Activated CD4-positive, alpha-beta T cell treated with anti-CD3 and anti-CD28 coated beads for 48 hours (primary cell): ENCODE results near the gene NPHP4.
A peak's percentile ranks its signal among the peaks of the same experiment; 100 is the strongest.

Experiments used
- DNase-seq: peaks from one replicate; pipeline ENCODE4 v3.0.0-alpha.2; 2020

NPHP4 gene

DNA sequence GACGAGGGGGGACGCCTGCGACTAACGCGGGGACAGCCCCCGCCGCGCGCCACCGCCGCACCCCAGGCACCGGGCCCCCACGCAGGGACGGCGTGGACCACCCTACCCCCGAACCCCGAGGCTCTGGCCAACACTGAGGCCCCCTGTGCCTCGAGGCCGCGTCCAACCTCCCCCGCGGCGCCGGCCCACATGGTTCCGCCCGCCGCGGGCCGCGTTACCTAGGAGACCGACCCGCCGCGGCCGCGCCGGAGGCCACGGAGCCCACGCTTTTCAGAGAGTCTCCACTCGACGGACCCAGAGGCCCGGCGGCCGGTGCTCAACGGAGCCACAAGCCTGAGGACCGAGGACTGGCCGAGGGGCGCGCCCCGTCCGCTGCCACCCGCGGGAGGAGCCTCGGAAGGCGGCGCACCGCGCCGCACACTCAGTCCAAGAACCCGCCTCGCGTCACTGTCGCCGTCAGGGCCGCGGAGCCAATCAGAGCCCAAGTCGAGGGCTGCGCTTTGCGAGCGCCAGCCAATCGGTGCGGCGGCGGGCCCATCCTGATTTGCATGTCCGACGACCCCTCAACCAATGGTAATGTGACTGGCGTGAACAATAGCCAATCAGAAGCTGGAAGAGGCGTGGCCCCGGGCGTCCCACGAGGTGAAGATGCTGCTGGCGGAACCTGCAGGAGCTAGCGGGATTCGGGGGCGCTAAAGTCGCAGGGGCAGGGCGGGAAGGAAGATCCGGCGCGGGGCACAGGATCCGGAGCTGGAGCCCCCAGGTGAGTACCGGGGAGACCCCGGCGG lies at the start of gene NPHP4:
Gene NPHP4, minus strand, starts transcription at position 400 of the 788 bp plus-strand sequence. CDS start 6,136 bp downstream, outside the sequence.
- peak; percentile 99 for DNase-seq

DNA sequence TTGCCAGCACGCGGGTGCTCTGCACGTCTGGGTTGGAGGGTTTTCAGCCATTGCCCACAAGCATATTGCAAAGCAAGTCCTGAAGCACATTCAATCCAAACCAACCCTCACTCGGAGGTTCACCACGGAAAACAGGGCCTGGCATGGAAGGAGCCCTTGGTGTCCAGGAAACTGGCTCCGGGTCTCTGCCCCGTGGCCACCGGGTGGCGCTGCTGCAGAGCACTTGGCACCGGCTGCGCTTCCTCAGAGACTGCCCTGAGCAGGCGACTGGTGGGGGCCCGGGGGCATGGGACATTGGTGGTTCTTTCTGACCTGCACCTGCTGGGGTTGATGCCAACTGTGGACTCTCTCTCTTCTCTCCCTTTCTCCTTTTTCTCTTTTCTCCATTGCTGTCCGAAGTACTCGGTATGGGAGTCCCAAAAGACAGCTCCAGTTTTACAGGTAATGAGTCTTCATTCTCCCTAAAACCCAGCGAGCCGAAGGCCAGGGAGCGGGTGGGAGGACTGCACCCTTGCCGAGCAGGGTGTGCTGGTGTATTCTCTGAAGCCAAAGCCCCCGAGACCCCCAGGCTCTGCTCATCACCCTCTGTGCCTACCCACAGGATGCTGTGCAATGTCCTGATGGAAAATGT lies 49.3 kb upstream of the NPHP4 start:
- DNase-seq, result peak; percentile 46

DNA sequence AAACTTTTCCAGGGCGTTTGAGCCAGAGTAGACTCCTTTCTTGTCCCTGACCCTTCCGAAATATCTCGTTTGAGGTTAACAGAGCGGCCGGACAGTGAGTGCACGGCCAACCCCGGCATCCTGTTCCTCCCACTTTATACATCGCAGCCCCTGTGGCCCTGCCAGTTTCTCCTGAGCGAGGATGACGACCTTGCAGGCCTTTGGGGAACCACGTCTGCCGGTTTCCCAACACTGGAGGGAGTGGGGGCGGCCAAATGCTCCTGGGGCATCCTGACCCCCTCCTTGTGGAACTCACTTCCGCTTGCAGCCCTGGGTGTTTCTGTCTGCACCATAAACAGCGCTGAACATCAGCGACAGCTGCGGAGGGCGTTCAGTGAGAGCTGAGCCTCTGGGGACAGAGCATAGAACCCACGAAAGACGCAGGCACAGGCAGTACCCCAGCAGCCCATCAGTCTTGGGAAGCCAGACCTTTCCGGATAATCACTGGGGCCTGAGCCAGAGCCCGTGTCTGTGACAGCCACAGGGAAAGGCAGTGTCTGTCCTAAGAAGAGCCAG lies 48.7 kb upstream of the NPHP4 start:
- DNase-seq, result no peak

DNA sequence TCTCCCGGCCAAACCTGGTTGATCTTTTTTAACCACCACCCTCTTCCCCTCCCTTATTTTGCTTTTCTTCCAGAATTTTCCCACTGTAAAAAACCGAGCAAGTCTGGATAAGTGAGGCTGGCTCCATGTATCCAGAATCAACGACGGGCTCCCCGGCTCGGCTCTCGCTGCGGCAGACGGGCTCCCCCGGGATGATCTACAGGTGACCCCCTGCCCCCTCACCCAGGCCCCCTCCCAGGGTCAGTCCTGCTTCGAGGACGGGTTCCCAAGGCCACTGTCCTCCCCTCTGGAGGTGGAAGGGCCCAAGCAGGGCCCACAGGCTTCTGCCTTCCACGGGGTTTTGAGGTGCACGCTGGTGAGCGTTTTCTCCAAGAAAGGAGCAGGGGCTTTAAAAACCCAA lies 48.2 kb upstream of the NPHP4 start:
- DNase-seq, result no peak

DNA sequence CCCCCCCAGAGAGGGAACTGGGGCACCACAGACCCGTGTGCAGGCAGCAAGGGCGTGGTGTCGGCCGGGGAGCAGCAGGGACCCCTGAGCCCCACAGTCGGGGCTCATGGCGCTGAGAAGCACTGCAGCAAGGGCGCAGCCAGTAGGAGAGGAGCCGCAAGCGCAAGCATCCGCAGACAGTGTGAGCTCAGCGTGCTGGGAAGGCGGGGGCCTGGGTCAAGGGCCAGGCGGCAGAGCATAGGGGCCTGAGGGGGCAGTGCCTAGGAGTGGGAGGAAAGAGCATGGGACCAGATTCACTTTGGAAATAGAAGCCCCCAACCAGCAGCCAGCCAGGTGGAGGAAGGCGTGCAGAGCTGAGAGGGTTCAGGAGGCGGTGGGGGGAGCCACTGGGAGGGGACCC lies 46.8 kb upstream of the NPHP4 start:
- no peak for DNase-seq

DNA sequence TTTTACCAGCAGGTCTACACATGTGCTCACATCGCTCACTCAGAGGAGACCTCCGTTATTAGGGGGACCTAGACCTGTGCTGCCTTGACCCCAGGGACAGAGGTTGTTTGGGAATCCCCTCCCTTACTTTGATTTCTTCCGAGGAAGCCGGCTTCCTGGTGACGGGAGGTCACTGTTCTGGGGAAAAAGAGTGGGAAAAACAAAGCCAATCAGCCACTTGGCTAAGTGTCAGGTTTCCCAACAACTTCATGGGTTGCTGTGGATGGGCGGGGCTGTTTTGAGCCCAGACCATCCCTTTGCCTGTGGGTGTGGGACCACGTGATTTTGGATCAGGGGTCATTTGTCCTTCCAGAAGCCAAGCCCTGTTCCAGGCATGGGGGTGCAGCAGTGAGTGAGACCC lies 46.4 kb upstream of the NPHP4 start:
- DNase-seq, result no peak

DNA sequence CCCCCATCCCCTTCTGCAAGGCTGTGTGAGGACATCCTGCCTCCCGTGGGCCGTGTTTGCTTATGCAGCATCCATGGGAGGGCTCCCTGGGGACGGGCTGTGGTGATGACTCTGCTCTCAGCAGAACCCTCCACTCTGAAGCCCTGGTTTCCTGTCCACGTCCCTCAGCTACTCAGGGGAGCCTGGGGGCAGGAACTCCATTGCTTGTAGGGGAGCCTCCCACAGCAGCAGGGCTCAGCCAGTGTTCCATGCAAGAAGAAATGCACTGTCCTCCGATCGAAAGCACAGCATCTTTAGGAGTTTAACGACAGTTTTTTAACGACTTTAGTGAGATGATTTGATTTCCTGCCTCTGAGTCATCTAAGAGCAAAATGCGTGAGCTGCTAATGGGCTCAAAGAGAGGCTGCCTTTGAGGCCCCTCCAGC lies 45.1 kb upstream of the NPHP4 start:
- no peak for DNase-seq

DNA sequence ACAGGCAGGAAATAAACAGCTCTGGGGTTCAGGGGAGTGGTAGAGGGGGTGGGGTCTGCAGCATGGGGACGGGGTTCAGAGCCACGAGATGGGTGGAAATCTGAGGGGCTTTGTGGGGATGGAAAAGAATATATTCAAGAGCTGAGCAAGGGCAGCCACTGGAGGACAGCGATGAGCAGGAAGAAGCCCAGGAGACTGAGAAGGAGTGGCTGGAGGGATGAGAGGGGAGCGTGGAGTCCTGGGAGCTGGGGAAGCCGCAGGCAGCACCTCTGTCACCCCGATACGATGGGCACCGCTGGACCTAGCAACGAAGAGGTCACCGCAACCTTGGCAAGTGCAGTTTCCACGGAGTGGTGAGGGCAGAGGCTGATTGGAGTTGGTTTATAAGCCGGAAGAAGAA lies 43.5 kb upstream of the NPHP4 start:
- no peak for DNase-seq

DNA sequence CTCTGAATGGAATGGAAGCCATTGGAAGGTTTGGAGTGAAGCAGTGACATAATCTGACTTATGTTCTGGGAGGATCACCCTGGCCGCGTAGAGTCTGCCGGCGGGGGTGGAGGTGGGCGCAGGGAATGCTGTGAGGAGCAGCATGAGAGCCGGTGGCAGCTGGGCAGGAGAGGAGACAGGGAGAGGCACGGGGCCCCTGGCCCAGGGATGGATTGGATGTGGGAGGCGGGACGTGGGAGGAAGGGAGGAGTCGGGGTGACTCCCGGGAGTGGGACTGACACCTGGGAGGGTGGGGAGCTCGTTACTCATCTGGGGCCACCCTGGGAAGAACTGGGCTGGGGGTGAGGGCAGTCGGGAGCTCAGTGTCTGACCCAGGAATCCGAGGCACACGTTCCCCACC lies 43.1 kb upstream of the NPHP4 start:
- no peak for DNase-seq

DNA sequence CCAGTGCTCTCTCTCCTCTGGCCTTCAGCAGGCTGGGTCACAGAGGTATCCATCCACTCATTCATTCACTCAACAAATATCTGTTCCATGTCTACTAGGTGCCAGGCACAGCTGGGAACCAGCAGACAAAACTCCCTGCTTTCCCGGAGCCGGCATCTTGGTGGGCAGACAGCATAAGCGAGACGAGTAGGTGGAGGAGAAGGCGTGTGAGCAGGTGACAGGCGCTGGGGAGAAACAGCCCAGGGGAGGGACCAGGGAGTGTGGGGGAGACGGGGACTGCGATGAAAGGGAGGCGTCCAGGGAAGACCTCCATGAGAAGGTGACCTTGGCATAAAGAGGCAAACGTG lies 42.5 kb upstream of the NPHP4 start:
- no peak for DNase-seq

DNA sequence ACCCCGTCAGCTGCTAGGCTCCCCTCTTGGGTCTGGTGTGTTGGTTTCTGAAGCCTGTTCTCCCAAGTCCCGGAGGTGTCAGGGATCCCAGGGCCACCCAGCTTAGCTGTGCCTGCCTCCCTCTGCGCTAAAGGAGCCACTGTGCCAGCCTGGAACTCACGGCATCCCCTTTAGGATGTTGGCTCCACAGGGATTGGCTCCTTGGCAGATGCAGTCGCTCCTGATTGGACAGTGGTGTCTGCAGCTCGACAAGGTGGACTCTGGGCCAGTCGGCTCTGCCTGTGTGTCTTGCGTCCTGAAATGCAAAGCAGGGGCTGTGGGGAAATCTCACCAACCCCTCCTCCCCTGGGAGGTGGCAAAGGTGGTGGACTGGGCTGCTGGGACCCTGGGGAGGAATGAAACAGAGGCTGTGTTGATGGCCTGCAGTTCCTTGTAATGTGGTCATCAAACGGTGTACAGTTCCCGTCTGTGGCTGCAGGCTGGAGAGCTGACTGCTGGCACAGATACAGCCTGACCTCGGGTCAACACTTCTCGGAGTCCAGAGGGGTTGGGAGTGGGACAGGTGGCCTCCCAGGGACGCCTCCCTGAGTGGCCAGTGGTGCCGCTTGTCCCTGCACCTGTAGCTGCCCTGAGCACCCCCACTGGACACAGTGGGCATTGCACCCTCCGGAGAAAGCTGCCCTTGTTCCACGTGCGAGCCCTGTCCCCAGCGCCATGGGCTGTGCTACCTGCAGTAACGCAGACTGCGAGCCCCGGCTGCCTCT lies 41.9 kb upstream of the NPHP4 start:
- peak; percentile 62 for DNase-seq

DNA sequence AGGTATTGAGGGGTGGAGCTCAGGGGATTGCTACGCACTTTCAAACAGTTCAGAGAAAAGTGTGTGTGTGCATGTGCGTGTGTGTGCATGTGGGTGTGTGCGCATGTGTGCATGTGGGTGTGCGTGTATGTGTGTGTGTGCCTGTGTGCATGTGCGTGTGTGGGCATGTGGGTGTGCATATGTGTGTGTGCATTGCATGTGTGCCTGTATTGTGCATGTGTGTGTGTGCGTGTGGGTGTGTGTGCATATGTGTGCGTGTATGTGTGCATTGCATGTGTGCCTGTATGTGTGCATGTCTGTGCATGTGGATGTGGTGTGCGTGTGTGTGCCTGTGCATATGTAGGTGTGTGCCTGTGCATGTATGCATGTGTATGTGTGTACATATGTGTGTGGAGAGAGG lies 40.9 kb upstream of the NPHP4 start:
- no peak for DNase-seq

DNA sequence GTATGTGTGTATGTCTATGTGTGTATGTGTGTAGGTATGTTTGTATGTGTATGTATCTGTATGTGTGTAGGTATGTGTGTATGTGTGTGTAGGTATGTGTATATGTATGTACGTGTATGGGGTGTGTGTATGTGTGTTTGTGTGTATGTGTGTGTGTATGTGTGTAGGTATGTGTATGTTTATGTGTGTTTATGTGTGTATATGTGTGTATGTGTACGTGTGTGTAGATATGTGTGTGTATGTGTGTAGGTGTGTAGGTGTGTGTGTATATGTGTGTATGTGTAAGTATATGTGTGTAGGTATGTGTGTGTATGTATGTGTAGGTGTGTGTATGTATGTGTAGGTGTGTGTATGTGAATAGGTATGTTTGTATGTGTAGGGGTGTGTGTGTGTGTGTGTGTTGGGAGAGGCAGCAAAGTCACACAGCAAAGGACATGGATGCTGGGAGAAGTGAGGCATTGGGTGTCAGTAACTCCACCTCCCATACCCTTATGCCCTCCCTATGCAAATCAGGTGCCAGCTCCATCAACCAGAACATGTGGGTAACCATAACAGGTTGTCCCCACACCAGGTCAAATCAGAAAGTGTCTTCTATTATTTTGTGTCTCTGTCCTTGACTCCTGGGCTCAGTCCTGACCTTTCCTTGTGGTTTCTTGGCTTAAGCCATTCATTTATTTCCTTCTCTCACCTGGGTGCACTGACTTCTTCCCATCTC lies 38.5 kb upstream of the NPHP4 start:
- DNase-seq, result no peak

DNA sequence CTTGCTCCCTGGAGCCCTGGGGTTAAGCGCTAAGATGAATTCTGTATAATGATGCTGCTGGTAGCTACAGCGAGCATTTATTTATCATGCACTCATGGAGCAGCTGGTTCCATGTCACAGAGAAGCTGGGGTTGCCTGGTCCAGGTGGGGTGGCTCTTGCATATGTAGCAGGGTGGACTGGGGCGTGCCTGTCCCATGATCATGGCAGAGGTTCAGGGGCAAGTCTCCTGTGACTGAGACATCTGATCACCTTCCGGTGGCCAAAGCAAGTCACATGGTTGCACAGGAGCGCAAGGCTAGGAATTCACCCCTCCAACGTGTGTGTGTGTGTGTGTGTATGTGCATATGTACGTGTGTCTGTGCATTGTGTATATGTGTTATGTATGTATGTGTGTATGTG lies 37.9 kb upstream of the NPHP4 start:
- DNase-seq, result no peak

DNA sequence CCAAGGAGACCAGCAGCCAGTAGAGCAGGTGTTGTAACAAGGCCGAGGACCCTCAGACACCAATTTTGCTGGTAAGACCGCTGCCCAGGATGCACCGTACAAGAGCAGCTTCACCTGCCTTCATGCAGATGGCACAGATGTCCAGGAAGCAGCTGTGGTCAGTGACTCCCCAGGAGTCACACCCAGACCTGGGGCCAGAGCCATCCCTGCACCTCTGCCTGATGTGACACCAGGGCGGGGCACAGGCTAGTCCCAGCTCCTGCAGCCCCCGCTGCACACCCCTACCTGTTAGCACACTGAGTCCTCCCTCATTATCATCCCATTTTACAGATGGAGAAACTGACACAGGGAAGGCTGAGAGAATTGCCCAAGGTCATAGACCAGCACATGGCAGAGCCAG lies 37.1 kb upstream of the NPHP4 start:
- DNase-seq, result no peak

DNA sequence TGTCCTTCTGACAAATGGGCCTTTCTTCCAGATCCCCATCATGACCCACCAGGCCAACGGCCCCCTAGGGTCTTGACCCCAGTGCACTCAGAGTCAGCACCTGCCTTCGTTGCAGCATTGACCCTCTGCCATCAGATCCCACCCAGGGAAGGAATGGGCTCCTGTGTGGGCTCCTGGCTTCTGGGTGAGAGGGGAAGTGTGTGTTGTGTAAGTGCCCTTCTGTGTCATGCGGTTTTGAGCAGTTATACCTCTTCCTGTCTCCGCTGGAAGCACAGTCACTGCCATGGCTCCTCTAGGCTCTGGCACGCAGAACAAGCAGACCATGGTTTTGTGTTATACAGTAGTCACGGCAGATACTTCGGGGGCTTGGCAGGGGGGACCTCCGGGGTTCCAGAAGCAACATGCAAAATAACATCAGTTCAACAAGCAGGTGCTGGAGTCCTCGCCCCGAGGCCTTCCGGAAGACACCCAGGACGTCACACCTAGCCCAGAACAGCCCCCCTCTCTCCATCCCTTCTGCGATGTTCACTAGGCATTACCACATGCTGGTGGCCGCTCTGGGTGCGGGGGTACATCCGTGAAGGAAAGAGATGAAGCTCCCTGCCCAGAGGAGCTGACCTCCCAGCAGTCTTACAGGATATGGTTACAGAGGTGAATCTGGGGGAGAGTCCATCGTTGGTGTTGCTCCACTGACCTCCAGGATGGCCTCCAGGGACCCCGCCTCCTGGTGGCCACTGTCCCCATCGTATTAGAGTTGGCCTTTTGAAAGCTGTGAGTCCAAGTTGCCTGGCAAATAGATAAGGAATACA lies 36.0 kb upstream of the NPHP4 start:
- DNase-seq, result peak; percentile 70

DNA sequence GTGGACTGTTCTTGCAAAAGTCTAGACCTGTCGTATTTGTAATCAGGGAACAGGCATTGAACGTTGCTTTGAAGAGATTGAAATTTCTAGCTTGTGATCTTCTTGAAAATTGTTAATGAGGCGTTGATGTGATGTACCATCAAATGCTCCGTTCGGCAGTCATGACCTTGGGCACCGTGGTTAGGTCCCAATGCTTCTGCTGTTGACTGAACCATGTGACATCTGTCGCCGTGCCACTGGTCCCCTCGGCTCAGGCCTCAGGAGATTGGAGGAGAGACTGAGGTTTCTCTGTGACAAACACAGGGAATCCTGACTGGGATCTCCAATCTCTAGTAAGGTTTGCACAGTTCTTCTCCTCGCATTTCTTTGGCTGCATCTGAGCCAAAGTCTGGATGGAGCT lies 35.4 kb upstream of the NPHP4 start:
- DNase-seq, result peak; percentile 60

DNA sequence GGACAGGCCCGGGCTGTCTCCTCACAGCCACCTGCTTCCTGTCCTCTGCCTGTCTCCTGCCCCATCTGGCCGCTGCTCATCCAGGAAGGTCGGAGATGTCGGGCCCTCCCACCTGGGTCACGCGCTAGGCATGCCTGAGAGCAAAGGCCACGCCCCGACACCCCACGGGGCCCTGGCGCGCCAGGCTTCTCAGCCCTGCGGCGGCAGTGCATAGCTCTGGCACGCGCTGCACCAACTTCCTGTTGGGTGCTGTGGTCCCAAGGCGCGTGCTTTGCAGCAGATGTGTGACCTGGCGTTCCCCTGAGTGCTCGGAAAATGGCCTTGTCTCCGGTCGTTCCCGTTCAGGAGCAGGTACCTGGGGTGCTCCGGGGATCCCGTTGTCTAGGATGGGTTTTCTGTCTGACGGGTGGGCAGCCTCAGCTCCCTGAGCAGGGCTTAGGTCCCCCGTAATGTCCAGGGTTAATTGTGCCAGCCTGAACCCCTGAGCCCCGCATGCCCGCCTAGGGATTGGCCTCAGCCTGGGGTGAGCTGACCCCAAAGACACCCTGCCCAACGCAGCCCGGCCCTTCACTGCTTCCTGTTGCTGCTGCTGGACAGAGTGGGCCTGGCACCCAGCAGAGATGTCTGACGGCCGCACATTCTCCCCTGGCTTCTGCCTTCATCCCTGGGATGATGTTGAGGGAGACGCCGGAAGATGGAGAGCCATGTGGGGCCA lies 34.0 kb upstream of the NPHP4 start:
- peak; percentile 97 for DNase-seq

DNA sequence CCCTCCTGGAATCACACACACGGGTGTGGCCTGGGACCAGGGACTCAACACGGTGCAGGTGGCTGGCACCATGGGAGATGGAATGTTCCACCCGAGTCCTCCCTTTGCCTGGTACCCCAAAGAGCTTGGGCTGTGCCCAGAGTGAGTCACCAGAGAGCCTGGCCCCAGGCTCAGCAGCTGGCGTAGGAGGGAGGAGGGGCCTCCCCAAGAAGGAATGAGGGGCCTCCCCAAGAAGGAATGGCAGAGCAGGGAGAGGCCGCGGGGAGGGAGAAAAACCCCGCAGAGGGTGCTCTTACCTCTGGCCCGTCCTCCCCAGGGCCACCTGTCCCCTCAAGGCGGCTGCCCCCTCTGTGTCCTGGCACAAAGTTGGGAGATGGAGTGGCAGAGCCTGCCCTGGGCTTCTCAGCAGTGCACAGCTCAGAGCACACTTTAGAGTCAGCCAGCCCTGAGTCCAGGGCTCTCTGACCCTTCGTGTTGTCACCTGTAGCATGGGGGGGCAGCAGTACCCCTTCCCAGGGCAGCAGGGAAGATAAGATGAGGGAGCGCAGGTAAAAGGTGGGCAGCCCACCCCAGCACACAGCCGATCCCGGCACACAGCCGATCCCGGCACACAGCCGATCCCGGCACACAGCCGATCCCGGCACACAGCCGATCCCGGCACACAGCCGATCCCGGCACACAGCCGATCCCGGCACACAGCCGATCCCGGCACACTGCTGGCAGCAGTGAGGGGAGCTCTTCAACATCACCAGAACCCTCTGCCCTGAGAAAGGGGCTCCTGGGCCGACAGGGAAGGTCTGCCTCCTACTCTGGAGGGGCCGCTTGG lies 33.3 kb upstream of the NPHP4 start:
- DNase-seq, result peak; percentile 33

DNA sequence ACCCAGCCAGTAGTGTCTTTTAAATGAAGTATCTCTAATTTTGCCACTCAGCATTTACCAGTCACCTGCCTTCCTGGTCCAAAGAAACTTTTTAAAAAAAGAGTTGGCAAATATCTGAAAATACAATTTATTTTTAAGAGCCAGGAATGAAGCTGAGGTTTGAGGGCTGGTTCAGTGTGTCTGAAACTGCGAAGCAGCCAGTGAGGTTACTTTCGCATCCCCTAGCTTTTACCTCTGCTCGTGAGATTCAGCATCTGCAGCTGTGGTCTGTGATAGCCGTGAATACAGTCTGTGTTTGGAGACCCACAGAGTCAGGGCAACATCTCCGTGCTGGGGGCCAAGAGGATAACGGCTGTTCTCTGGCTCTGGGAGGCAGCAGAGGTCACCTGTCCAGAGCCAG lies 32.2 kb upstream of the NPHP4 start:
- DNase-seq, result no peak

DNA sequence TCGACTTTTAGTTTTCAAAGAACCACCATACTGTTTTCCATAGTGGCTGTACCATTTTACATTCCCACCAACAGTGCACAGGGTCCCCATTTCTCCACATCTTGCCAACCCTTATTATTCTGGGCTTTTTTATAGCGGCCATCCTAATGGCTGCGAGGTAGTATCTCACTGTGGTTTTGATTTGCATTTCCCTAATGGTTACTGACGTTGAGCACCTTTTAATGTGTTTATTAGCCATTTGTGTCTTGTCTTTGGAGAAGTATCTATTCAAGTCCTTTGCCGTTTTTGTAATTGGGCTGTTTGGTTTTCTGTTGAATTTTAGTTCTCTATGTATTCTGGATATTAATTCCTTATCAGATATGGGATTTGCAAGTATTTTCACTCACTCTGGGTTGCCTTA lies 31.1 kb upstream of the NPHP4 start:
- no peak for DNase-seq
